IMR-90 (cell line): ENCODE results near the gene COLEC12. TPM values are rescaled to one million over a fixed set of nuclear protein-coding genes. Genes with fewer than 3 reads are reported as not detected.

Experiments used
- ATAC-seq: fragments of 200-7000 bp; cut with Tn5 transposase; 2 replicates; pipeline ENCODE4 v1.9.1; 2020; ENCODE audit warnings: low read depth, mild to moderate bottlenecking, moderate library complexity
- BruUV-seq: library from RNA; stranded (reverse); fragments of 400-500 nt; replicated peaks from 2 replicates; lab custom pipeline; 2021; lab: Mats Ljungman, UMichigan
- CTCF ChIA-PET: fragments of 300-600 bp; formaldehyde crosslinking; extraction: SDS; loops from one replicate; lab custom pipeline; 2021; ENCODE audit warnings: antibody characterized with exemption; lab: Yijun Ruan, JAX
- POLR2A ChIA-PET: fragments of 300-600 bp; sonication (Branson Sonifier 250); formaldehyde crosslinking; loops from one replicate; lab custom pipeline; 2022; ENCODE audit warnings: antibody characterized with exemption; ENCODE audit not compliant: unreplicated experiment; lab: Charles Lee
- DNase-seq: peaks from one replicate; pipeline ENCODE4 v3.0.0; 2013
- H2AFZ ChIP-seq: replicated peaks from 2 replicates; pipeline ENCODE3; 2013; ENCODE audit warnings: low read length, mild to moderate bottlenecking; ENCODE audit not compliant: poor library complexity
- H2AK5ac ChIP-seq: 2 replicates; pipeline ENCODE4 v1.6.1; 2013; ENCODE audit warnings: low read depth, low read length, inconsistent platforms
- H2AK9ac ChIP-seq: replicated peaks from 2 replicates; pipeline ENCODE3; 2013; ENCODE audit warnings: mild to moderate bottlenecking, low read depth, low read length, moderate library complexity; ENCODE audit not compliant: poor library complexity
- H2BK120ac ChIP-seq: 2 replicates; pipeline ENCODE4 v1.6.1; 2013; ENCODE audit warnings: low read depth, low read length, inconsistent platforms
- H2BK15ac ChIP-seq: 3 replicates; pipeline ENCODE4 v1.6.1; 2013; ENCODE audit warnings: low read depth, low read length, inconsistent platforms
- H2BK20ac ChIP-seq: 2 replicates; pipeline ENCODE4 v1.6.1; 2013; ENCODE audit warnings: low read depth, mild to moderate bottlenecking, inconsistent platforms, low read length, moderate library complexity
- H2BK5ac ChIP-seq: 2 replicates; pipeline ENCODE4 v1.6.1; 2013; ENCODE audit warnings: mild to moderate bottlenecking, low read depth, low read length, inconsistent platforms; ENCODE audit not compliant: poor library complexity, severe bottlenecking
- H3K14ac ChIP-seq: replicated peaks from 2 replicates; pipeline ENCODE4 v1.6.1; 2013; ENCODE audit warnings: low read depth, low read length, inconsistent platforms
- H3K18ac ChIP-seq: 2 replicates; pipeline ENCODE4 v1.6.1; 2013; ENCODE audit warnings: low read depth, low read length, control low read depth
- H3K23ac ChIP-seq: 2 replicates; pipeline ENCODE4 v1.6.1; 2013; ENCODE audit warnings: low read depth, low read length, inconsistent platforms
- H3K27ac ChIP-seq: 2 replicates; pipeline ENCODE4 v1.5.1; 2013; ENCODE audit warnings: mild to moderate bottlenecking, control low read depth, low read length; ENCODE audit not compliant: insufficient read depth
- H3K27me3 ChIP-seq: 2 replicates; pipeline ENCODE4 v1.6.1; 2013; ENCODE audit warnings: low read length; ENCODE audit not compliant: control insufficient read depth, insufficient read depth
- H3K36me3 ChIP-seq: 2 replicates; pipeline ENCODE4 v1.6.1; 2013; ENCODE audit warnings: low read length, mixed read lengths; ENCODE audit not compliant: control insufficient read depth, insufficient read depth
- H3K4ac ChIP-seq: 2 replicates; pipeline ENCODE4 v1.6.1; 2013; ENCODE audit warnings: low read depth, low read length, inconsistent platforms
- H3K4me1 ChIP-seq: 2 replicates; pipeline ENCODE4 v1.6.1; 2013; ENCODE audit warnings: low read length, mixed read lengths; ENCODE audit not compliant: control insufficient read depth, insufficient read depth
- H3K4me2 ChIP-seq: 2 replicates; pipeline ENCODE4 v1.6.1; 2013; ENCODE audit warnings: low read depth, mild to moderate bottlenecking, control low read depth, low read length, moderate library complexity
- H3K4me3 ChIP-seq: 2 replicates; pipeline ENCODE4 v1.5.1; 2013; ENCODE audit warnings: low read depth, mild to moderate bottlenecking, control low read depth, low read length, moderate library complexity; ENCODE audit not compliant: insufficient read depth
- H3K56ac ChIP-seq: 2 replicates; pipeline ENCODE4 v1.6.1; 2013; ENCODE audit warnings: low read length, inconsistent platforms; ENCODE audit not compliant: insufficient read depth; ENCODE audit errors: extremely low read depth
- H3K79me1 ChIP-seq, 2 experiments: 2 replicates each; pipeline ENCODE4 v1.6.1; 2013; ENCODE audit warnings: low read length in 2 of 2, inconsistent platforms in 1 of 2, low read depth in 1 of 2
- H3K9ac ChIP-seq: 2 replicates; pipeline ENCODE4 v1.6.1; 2013; ENCODE audit warnings: low read depth, low read length, control low read depth
- H3K9me1 ChIP-seq: 2 replicates; pipeline ENCODE4 v1.6.1; 2013; ENCODE audit warnings: low read length, inconsistent platforms; ENCODE audit not compliant: insufficient read depth
- H3K9me3 ChIP-seq: 2 replicates; pipeline ENCODE4 v1.6.1; 2013; ENCODE audit warnings: low read length; ENCODE audit not compliant: control insufficient read depth, insufficient read depth
- H4K20me1 ChIP-seq: 2 replicates; pipeline ENCODE4 v1.6.1; 2013; ENCODE audit warnings: low read length, inconsistent platforms; ENCODE audit not compliant: insufficient read depth
- H4K5ac ChIP-seq: 2 replicates; pipeline ENCODE4 v1.6.1; 2013; ENCODE audit warnings: mild to moderate bottlenecking, low read depth, low read length, control low read depth
- H4K8ac ChIP-seq, 2 experiments: 2 replicates each; pipeline ENCODE4 v1.6.1; 2013; ENCODE audit warnings: low read depth in 2 of 2, low read length in 2 of 2, control low read depth in 1 of 2, inconsistent platforms in 1 of 2
- H4K91ac ChIP-seq: 2 replicates; pipeline ENCODE4 v1.6.1; 2013; ENCODE audit warnings: low read depth, low read length, inconsistent platforms; ENCODE audit not compliant: insufficient read depth
- BHLHE40 ChIP-seq: fragments of 150-350 bp; IDR thresholded peaks from 2 replicates; pipeline ENCODE4 v1.6.1; 2016; ENCODE audit warnings: mild to moderate bottlenecking, low read depth, low read length
- CHD1 ChIP-seq: IDR thresholded peaks from 2 replicates; pipeline ENCODE4 v1.6.1; 2012; ENCODE audit warnings: low read depth, low read length, improper control_type of control experiment
- CTCF ChIP-seq: conservative IDR thresholded peaks from 2 replicates; pipeline ENCODE4 v1.5.1; 2012; ENCODE audit warnings: mild to moderate bottlenecking, low read depth, low read length, improper control_type of control experiment
- MAFK ChIP-seq: IDR thresholded peaks from 2 replicates; pipeline ENCODE4 v1.6.1; 2012; ENCODE audit warnings: low read depth, low read length, improper control_type of control experiment
- MXI1 ChIP-seq: IDR thresholded peaks from 2 replicates; pipeline ENCODE4 v1.6.1; 2012; ENCODE audit warnings: low read depth, mild to moderate bottlenecking, low read length, moderate library complexity, borderline replicate concordance
- POLR2A ChIP-seq: IDR thresholded peaks from 2 replicates; pipeline ENCODE4 v1.6.1; 2012; ENCODE audit warnings: mild to moderate bottlenecking, low read depth, low read length
- RAD21 ChIP-seq: IDR thresholded peaks from 2 replicates; pipeline ENCODE4 v1.6.1; 2012; ENCODE audit warnings: low read length, improper control_type of control experiment
- SMC3 ChIP-seq: fragments of 150-350 bp; IDR thresholded peaks from 2 replicates; pipeline ENCODE4 v1.6.1; 2016; ENCODE audit warnings: low read depth, mild to moderate bottlenecking, antibody characterized with exemption, low read length, moderate library complexity
- WGBS, 2 experiments: methylation state at CpG; one replicate each; pipeline versions ENCODE4 v1.1.5 to v1.1.7; 2013; ENCODE audit warnings: missing lambda C conversion rate in 2 of 2; ENCODE audit not compliant: insufficient read length in 1 of 2; ENCODE audit errors: extremely low coverage in 2 of 2; 5-methylcytosine and 5-hydroxymethylcytosine counted together
- dilution Hi-C: fragments of 300-500 bp; cut with HindIII; formaldehyde crosslinking; loops from one replicate; pipeline ENCODE4 v1.14.3; 2018; ENCODE audit warnings: low sequenced_read_pairs; ENCODE audit not compliant: unreplicated experiment
- in situ Hi-C: fragments of 300-500 bp; cut with MboI; formaldehyde crosslinking; loops from 3 replicates; pipeline ENCODE4 v1.14.3; 2019; ENCODE audit warnings: low sequenced_read_pairs, inconsistent platforms, mixed read lengths
- intact Hi-C: fragments of 100-400 bp; cut with micrococcal nuclease; formaldehyde crosslinking; loops from 2 replicates; pipeline ENCODE4 v1.10.0; 2022
- polyA plus RNA-seq, 3 experiments: library from polyadenylated mRNA; depleted of rRNA; stranded (reverse); fragments of >200 nt; gene quantifications; 2 replicates each; pipeline ENCODE4 v1.2.3, GENCODE V29; 2012; ENCODE audit warnings: low replicate concordance in 1 of 3
- total RNA-seq: library from RNA; depleted of rRNA; stranded (reverse); fragments of >200 nt; gene quantifications from 2 replicates; pipeline ENCODE4 v1.2.3, GENCODE V29; 2012
- TF ChIP-seq, protein P1 (sequence below): fragments of 150-350 bp; IDR thresholded peaks from 2 replicates; pipeline ENCODE4 v1.6.1; 2017; ENCODE audit warnings: mild to moderate bottlenecking, antibody characterized with exemption, low read length, low read depth
- TF ChIP-seq, protein P2 (sequence below): fragments of 150-350 bp; IDR thresholded peaks from 2 replicates; pipeline ENCODE4 v1.6.1; 2016; ENCODE audit warnings: low read depth, mild to moderate bottlenecking, low read length, moderate library complexity, borderline replicate concordance

Gene COLEC12
- total and polyA plus RNA-seq, 2 of the 4 experiments (the other 2 are of a cell fraction): 1.0 to 2.3 TPM

DNA sequence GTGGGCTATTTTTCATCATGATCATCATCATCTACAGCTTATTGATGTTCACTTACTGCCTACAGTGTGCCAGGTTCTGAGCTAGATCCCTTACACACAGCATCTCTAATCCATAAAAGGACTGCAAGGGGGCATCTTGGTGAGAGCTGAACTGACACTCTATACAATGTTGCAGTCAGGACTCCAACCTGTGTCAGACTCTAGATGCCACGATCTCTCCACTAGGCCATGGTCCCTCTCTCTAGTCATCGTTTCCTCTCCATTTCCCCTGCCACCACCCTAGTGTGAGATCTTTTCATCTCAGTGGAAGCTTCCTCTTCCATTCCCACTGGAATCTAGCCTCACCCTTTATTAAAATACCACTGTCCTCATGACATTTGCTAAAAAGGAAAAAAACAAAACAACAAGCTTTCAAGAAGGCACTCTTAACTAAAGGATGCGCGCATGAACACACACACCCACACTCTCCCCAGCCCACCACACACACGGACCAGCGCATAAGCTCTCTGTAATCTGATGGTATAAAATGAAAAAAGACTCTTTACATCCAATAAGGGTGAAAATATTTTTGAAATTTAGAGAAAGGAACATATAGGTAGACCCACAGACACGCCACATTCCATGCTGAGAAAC is 139.3 kb downstream of the COLEC12 start:
- CTCF ChIA-PET: interaction anchor here (0.6 kb wide), 1 partner anchor 140 kb away, joined by 3 read pairs; no protein-coding TSS in a partner anchor
- Histone ChIP-seq H2AFZ (no peak overlapping the region), H4K91ac (no peak overlapping the region; the same call in 1 of the 2 replicates), H3K56ac (no peak overlapping the region), H3K27ac (no peak overlapping the region), H3K9ac (no peak overlapping the region), H3K9me3 (no peaks in the 10 kb centered on the region), H2AK5ac (no peak overlapping the region; the same call in 1 of the 2 replicates), H3K18ac (no peak overlapping the region), H3K9me1 (peaks cover 2% of the 10 kb centered on the region; the same call in 1 of the 2 replicates), H3K4me3 (no peak overlapping the region), H3K27me3 (peaks cover 15% of the 10 kb centered on the region), H2AK9ac (no peak overlapping the region), H3K79me1 (no peaks in the 10 kb centered on the region), H3K4ac (0 out of 2 replicates have a peak overlapping the region, but pooled peaks have one; percentile 4), H3K23ac (no peak overlapping the region), H3K14ac (no peak overlapping the region), H2BK20ac (no peak overlapping the region; the same call in 1 of the 2 replicates), H3K4me1 (no peaks in the 10 kb centered on the region), H4K5ac (no peak overlapping the region; the same call in 1 of the 2 replicates), H4K8ac (no peak overlapping the region), H2BK15ac (no peak overlapping the region), H4K20me1 (no peaks in the 10 kb centered on the region), H2BK120ac (0 out of 2 replicates have a peak overlapping the region, but pooled peaks have one; percentile 30), H2BK5ac (no peak overlapping the region), H3K36me3 (no peaks in the 10 kb centered on the region), H3K4me2 (no peak overlapping the region)
- POLR2A ChIA-PET: no interaction called here
- in situ Hi-C loops: no loop called here
- dilution Hi-C loops: no loop called here
- no TSS peak for BruUV-seq
- DNase-seq (no peak), ATAC-seq (no peak)
- TF ChIP-seq RAD21: no peak
- TF ChIP-seq CTCF: no peak
- TF ChIP-seq MAFK: no peak
- no peak for TF ChIP-seq SMC3
- TF ChIP-seq CHD1: no peak
- no peak for TF ChIP-seq POLR2A
- TF ChIP-seq MXI1: no peak
- TF ChIP-seq, protein P1, sequence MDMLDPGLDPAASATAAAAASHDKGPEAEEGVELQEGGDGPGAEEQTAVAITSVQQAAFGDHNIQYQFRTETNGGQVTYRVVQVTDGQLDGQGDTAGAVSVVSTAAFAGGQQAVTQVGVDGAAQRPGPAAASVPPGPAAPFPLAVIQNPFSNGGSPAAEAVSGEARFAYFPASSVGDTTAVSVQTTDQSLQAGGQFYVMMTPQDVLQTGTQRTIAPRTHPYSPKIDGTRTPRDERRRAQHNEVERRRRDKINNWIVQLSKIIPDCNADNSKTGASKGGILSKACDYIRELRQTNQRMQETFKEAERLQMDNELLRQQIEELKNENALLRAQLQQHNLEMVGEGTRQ: no peak
- no peak for TF ChIP-seq BHLHE40
- TF ChIP-seq, protein P2, sequence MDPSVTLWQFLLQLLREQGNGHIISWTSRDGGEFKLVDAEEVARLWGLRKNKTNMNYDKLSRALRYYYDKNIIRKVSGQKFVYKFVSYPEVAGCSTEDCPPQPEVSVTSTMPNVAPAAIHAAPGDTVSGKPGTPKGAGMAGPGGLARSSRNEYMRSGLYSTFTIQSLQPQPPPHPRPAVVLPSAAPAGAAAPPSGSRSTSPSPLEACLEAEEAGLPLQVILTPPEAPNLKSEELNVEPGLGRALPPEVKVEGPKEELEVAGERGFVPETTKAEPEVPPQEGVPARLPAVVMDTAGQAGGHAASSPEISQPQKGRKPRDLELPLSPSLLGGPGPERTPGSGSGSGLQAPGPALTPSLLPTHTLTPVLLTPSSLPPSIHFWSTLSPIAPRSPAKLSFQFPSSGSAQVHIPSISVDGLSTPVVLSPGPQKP: no peak
- intact Hi-C loops: no loop called here
- 100% methylated on average over 1 of the region's 7 CpGs; no CpG with 5 or more reads in 1 of the 2 experiments for WGBS, 2 experiments
